ENCODE data around the gene PWWP2A. TPM values are rescaled to one million over a fixed set of nuclear protein-coding genes. Genes with fewer than 3 reads are reported as not detected.
A peak's percentile ranks its signal among the peaks of the same experiment; 100 is the strongest.

Gene PWWP2A
- total RNA-seq (2022) (20.6 and 21.3 TPM in 2 replicates), Bru-seq, nascent RNA (percentile 82 among the genes with signal in this experiment), BruChase-seq, experiment 1, labeled RNA remaining after a 6-hour chase (percentile 79 among the genes with signal in this experiment), BruChase-seq, experiment 2, labeled RNA remaining after a 2-hour chase (percentile 90 among the genes with signal in this experiment)
- long read RNA-seq, transcript PWWP2A-202 (4 exons, 3,991 nt) = minor isoform, 14 of 70 reads
- long read RNA-seq, transcript PWWP2A-201 (2 exons, 3,346 nt) = major isoform, 24 of 70 reads
- long read RNA-seq, transcript PWWP2A-205 (3 exons, 1,819 nt) = minor isoform, 17 of 70 reads
- long read RNA-seq, partial matches to known transcripts = 1 of 70 reads
- long read RNA-seq, other reads (novel, unspliced or antisense) = 14 of 70 reads

GRCh38 chr5:160119142-160119904 lies at the start of gene PWWP2A:
Gene PWWP2A, minus strand, starts transcription at chr5:160119450. Its CDS starts 62 bp downstream, at chr5:160119388.
- intact Hi-C loops (cut with micrococcal nuclease) = loop anchor here (1.0 kb wide), 1 partner anchor 46 kb away; no protein-coding TSS in a partner anchor
- Mint-ChIP-seq H3K27ac (ENCODE audit: low read depth, unreplicated experiment) (peak within 1 kb of the TSS; percentile 88), H3K4me3 (ENCODE audit: unreplicated experiment) (peak within 1 kb of the TSS; percentile 83), H3K4me1 (ENCODE audit: insufficient read depth, unreplicated experiment) (peaks cover 15% of the 10 kb centered on the region), H3K27me3 (ENCODE audit: insufficient read depth, unreplicated experiment) (peaks cover 15% of the 10 kb centered on the region), H3K9me3 (ENCODE audit: unreplicated experiment) (no peaks in the 10 kb centered on the region), H3K36me3 (ENCODE audit: insufficient read depth, unreplicated experiment) (peaks cover 22% of the 10 kb centered on the region)
- TF ChIP-seq CTCF (IDR thresholded peaks at IDR 0.05; ENCODE audit: unreplicated experiment) = no peak
- ChIA-PET CTCF (interaction anchor here (0.6 to 1.2 kb wide), 4 partner anchors 98 to 226 kb away, joined by 3 to 4 read pairs (median 4); no protein-coding TSS in a partner anchor), POLR2A (interaction anchor here (0.6 to 1.6 kb wide), 13 partner anchors 9 to 281 kb away, joined by 3 to 14 read pairs (median 4); partner anchors contain the start of genes FAM200C and TTC1)
- BruUV-seq (replicated peaks) = TSS peak; percentile 23
- DNase-seq (ENCODE audit: unreplicated experiment) = peak; percentile 100

GRCh38 chr5:160167624-160168165 lies 48.4 kb upstream of the PWWP2A start:
- POLR2A ChIA-PET = interaction anchor here (0.6 kb wide), 1 partner anchor 101 kb away, joined by 3 read pairs; no protein-coding TSS in a partner anchor

GRCh38 chr5:160166973-160167623 lies 47.8 kb upstream of the PWWP2A start:
- H3K4me3 Mint-ChIP-seq (ENCODE audit: unreplicated experiment) = no peak overlapping the region
- BruUV-seq (replicated peaks) = no TSS peak
- no peaks in the 10 kb centered on the region for H3K27me3 Mint-ChIP-seq (ENCODE audit: insufficient read depth, unreplicated experiment)
- CTCF ChIA-PET = interaction anchor here (0.8 to 3.0 kb wide), 4 partner anchors 32 to 224 kb away, joined by 3 to 10 read pairs (median 6); no protein-coding TSS in a partner anchor
- peaks cover 28% of the 10 kb centered on the region for H3K4me1 Mint-ChIP-seq (ENCODE audit: insufficient read depth, unreplicated experiment)
- no peak for DNase-seq (ENCODE audit: unreplicated experiment)
- intact Hi-C loops (cut with micrococcal nuclease) = no loop called here
- no peaks in the 10 kb centered on the region for H3K36me3 Mint-ChIP-seq (ENCODE audit: insufficient read depth, unreplicated experiment)
- H3K27ac Mint-ChIP-seq (ENCODE audit: low read depth, unreplicated experiment) = no peak overlapping the region
- TF ChIP-seq CTCF (IDR thresholded peaks at IDR 0.05; ENCODE audit: unreplicated experiment) = no peak
- no peaks in the 10 kb centered on the region for H3K9me3 Mint-ChIP-seq (ENCODE audit: unreplicated experiment)
- POLR2A ChIA-PET = no interaction called here

More at GRCh38 chr5:160167624-160168165, 48.4 kb upstream of the PWWP2A start:
- TF ChIP-seq CTCF (IDR thresholded peaks at IDR 0.05; ENCODE audit: unreplicated experiment) = no peak
- Mint-ChIP-seq H3K36me3 (ENCODE audit: insufficient read depth, unreplicated experiment) (no peaks in the 10 kb centered on the region), H3K9me3 (ENCODE audit: unreplicated experiment) (no peaks in the 10 kb centered on the region), H3K4me1 (ENCODE audit: insufficient read depth, unreplicated experiment) (peaks cover 28% of the 10 kb centered on the region), H3K27ac (ENCODE audit: low read depth, unreplicated experiment) (no peak overlapping the region), H3K27me3 (ENCODE audit: insufficient read depth, unreplicated experiment) (no peaks in the 10 kb centered on the region), H3K4me3 (ENCODE audit: unreplicated experiment) (no peak overlapping the region)
- CTCF ChIA-PET = interaction anchor here (0.8 to 3.0 kb wide), 3 partner anchors 146 to 223 kb away, joined by 3 to 10 read pairs (median 5); no protein-coding TSS in a partner anchor
- intact Hi-C loops (cut with micrococcal nuclease) = no loop called here
- no peak for DNase-seq (ENCODE audit: unreplicated experiment)
- no TSS peak for BruUV-seq (replicated peaks)

Data from MCF 10A (cell line).